Choroid plexus epithelial cell (primary cell): ENCODE results near the gene GABRA4.

Experiments used
- DNase-seq: peaks from one replicate; pipeline ENCODE4 v3.0.0-alpha.2; 2010; ENCODE audit warnings: low read depth
- H3K4me3 ChIP-seq: 2 replicates; pipeline ENCODE4 v1.5.1; 2011; ENCODE audit warnings: low read depth, mild to moderate bottlenecking, control low read depth, low read length, moderate library complexity
- TF ChIP-seq, protein P1 (sequence below): conservative IDR thresholded peaks from 2 replicates; pipeline ENCODE4 v1.5.1; 2011; ENCODE audit warnings: low read depth, mild to moderate bottlenecking, control low read depth, inconsistent platforms, low read length, moderate library complexity

GABRA4 gene

DNA sequence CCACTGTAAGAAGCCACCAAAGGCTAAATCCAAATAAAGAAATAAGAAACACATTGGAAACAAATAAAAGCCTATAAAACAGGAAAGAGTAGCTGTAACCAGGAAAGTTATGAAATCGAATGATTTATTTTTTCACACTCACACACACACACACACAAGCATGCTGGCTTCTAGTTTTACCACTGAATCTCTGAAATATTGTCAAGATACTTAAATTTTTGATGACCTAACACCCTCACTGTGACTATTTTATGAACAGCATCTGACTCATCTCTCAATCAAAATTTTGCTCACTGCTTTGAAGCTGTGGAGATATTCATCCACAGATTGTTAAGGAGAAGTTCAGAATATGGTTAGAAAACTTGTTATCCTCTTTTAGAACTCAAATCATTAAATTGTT lies 24.1 kb upstream of the GABRA4 start:
- no peak overlapping the region for H3K4me3 ChIP-seq
- TF ChIP-seq, protein P1, sequence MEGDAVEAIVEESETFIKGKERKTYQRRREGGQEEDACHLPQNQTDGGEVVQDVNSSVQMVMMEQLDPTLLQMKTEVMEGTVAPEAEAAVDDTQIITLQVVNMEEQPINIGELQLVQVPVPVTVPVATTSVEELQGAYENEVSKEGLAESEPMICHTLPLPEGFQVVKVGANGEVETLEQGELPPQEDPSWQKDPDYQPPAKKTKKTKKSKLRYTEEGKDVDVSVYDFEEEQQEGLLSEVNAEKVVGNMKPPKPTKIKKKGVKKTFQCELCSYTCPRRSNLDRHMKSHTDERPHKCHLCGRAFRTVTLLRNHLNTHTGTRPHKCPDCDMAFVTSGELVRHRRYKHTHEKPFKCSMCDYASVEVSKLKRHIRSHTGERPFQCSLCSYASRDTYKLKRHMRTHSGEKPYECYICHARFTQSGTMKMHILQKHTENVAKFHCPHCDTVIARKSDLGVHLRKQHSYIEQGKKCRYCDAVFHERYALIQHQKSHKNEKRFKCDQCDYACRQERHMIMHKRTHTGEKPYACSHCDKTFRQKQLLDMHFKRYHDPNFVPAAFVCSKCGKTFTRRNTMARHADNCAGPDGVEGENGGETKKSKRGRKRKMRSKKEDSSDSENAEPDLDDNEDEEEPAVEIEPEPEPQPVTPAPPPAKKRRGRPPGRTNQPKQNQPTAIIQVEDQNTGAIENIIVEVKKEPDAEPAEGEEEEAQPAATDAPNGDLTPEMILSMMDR: no peak
- no peak for DNase-seq

DNA sequence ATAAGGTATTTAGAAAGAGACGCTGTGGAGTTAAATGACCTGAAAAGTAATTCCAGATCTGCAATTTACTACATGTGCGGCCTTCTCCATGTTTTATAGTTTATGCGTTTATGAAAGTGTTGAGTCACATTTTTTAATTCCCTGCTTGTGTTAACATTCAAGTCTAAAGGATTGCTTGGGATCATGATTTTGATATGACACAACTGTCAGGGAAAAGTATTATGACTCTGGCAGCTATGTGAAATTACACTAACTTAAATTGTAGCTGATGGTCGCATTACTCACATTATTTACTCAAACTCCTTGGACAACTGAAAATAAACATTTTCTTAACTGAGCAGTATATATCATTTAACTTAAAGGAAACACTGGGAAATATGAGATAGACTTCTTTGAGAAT lies 23.7 kb upstream of the GABRA4 start:
- H3K4me3 ChIP-seq: no peak overlapping the region

DNA sequence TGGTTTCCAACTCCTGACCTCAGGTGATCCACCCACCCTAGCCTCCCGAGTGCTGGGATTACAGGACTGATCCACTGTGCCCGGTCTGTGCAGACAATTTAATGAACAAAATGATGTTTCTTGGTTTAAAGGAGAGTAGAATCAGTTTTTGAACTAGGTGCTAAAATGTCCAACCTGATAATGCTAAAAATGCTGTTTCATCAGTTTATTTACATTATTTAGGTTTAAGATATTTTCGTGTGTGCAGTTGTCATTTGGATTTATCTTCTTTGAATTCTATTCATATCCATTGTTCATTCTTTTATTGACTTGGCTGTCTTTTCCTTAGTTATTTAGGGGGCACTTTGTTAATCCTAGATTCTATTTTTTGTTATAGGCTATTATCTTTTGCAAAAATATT lies 20.0 kb upstream of the GABRA4 start:
- no peak for DNase-seq
- TF ChIP-seq, protein P1: no peak
- no peak overlapping the region for H3K4me3 ChIP-seq

More for the DNA sequence above, 23.7 kb upstream of the GABRA4 start:
- no peak for DNase-seq
- TF ChIP-seq, protein P1: no peak

DNA sequence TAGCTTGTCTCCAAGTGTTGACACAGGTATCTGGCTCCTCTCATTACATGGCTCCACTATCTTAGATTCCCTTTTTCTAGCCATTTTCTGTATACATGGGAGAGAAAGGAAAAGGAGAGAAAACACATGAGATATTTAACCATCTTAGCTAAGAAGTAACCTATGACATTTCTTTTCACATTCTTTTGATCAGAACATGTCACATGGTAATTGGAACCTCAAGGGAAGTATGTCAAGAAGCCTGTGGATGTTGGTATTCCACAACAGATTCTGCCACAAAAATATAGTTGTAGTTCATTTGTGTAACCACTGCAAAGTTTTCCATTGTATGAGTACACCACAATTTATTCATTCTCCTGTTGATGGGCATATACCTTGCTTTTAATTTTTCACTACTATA lies 19.3 kb upstream of the GABRA4 start:
- no peak overlapping the region for H3K4me3 ChIP-seq
- DNase-seq: no peak
- TF ChIP-seq, protein P1: no peak

DNA sequence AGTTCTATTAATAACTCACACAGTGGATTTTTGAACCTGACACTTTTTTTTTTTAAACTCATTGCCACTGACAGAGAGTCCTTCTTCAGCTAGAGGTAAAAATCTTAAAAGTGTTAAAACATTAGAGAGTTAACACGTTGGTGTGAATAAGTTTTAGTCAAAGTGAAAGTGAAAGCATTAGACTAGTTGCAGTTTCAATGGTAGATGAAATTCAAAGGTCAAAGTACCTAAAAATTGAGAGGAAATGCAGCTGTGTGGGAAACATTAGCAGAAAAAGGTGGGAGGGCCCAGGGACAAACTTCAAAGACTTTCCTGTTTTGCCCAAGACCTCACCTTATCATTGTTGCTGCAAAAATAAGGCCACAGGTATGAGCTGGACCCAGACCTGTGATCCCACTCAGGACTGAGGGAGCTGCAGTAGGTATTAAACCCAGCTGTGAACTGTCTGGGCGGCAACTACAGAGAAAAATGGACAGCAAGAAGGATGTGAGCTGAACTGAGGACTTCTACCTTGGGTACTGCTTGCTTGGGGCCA lies 17.6 kb upstream of the GABRA4 start:
- DNase-seq: peak; percentile 17
- H3K4me3 ChIP-seq: no peak overlapping the region
- TF ChIP-seq, protein P1: no peak

DNA sequence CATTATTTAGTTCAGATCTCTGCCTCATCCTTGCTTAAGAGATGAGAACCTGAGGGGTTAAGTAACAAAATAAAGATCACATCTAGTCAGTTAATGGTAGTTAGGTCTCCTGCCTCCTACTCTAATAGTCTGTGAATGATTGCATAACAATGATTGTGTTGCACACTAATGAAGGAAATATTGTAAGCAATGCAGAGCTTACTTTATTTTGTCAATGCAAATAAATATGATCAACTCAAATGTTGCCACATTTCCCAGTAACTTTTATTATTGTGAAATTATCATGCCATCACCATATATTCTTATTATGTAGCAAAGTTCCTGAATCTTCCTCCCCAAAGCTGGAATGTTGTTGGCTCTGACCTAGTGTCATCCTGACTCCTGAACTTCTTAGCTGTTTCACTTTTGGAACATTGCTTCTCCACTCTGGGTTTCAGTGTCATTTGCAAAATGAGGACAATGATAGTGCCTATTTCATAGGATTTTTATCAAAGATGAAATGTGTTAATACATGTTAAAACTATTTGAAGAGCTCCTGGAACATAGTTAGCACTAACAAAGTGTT lies 17.0 kb upstream of the GABRA4 start:
- peak; percentile 1 for DNase-seq
- no peak overlapping the region for H3K4me3 ChIP-seq

More for the DNA sequence above, 17.0 kb upstream of the GABRA4 start:
- TF ChIP-seq, protein P1: no peak
